ENCODE data around the gene JAG2. TPM values are rescaled to one million over a fixed set of nuclear protein-coding genes. Genes with fewer than 3 reads are reported as not detected.

The JAG2 gene
- polyA plus RNA-seq, 1 donor: 40.4 TPM

DNA sequence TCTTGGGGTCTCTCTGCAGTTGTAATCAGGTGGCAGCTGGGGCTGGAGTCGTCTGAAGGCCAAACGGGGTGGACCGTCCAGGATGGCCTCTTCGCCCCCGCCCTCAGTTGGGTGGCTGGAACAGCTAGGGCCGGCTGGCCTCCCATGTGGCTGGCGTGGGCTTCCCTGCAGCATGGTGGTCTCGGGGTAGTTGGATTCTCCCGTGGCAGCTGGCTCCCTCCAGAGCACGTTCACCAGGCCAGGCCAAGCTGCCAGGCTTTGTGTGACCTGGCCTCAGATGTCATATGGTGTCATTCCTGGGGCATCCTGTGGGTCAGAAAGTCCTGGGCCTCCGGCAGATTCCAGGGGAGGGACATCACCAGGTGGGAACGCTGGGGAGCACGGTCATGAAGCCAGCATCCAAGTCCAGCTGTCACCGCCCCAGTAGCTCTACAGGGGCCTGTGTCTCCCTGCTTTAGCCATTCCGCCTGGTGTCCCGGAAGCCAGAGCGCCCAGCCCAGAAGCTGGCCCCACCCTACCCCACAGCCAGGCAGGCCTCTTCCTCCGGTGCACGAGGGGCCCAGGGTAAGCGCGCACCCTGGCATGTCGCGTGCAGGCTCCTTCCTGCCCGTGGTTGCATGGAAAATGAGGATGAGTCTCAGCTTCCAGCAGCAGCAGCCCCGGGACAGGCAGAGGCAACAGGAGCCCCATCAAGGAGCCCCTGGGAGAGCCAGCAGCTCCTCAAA, 13.9 kb upstream of the JAG2 start:
- DNase-seq (ENCODE audit: low read depth): no peak

GRCh38 chr14:105181549-105182295, 13.1 kb upstream of the JAG2 start:
- DNase-seq (ENCODE audit: low read depth): no peak

DNA sequence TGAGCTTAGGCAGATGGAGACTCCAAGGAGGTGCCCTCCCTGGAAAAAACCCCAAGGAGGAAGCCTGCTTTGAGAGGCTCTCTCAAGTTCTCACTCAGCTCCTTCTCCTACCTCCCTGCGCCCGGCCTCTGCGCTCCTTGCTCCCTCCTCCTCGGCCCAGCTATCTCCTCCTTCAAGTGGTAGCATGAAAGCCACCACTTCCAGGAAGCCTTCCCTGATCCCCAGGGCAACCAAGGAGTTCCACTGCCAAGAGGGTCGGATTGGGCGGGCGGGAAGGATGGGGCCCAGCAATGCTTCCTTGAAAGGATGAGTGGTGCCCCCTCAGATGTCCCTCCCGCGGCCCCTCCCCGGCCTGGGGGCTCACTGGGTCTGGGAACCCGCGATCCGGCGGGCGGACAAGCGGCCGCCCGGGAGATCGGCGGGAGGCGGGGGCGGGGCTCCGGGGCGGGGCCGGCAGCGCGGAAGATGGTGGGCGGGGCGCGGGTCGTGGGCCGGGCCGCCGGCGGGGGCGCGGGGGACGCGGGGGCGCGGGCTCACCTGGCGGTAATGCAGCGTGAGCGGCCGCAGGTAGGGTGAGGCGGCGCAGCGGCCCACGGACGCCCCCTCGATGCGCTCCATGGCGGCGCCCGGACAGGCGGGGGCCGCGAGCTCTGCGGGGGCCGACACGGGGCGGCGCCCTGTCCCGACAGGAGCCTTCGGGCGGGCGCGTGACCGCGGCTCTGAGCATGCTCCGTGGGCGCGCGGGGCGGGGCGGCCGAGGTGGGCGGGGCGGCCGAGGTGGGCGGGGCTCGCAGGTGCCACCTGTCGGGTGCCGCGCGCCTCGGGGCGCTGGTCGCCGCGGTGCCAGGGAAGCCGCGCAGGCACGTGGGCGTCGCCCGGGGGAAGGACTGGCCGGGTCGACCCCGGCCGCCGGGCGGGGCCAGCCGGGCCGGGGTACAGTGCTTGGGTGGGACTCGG, 12.3 kb upstream of the JAG2 start, which contains the start of gene NUDT14:
NUDT14 (minus strand) TSS at position 721 of the 957 bp plus-strand sequence; CDS start at position 618, 103 bp downstream.
- no peak for DNase-seq (ENCODE audit: low read depth)

DNA sequence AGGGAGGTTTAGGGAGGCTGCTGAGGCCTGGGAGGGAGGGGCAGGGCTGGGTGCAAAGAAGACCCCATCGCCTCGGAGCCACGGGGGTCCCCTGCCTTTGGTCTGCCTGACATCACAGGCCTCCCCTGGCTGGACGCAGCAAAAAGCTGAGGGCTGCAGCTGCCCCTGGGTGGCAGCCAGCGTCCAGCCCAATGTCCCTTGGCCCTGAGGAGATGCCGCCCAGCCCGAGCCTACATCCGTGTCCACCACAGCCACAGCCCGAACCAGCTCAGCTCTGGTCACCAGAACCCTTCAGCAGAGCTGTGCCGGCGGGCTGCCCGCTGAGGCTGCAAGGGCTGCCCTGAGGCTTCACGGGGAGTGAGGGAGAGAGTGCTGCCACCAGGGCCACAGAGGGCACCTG, 10.6 kb upstream of the JAG2 start:
- DNase-seq (ENCODE audit: low read depth): no peak

GRCh38 chr14:105178868-105179140, 10.2 kb upstream of the JAG2 start:
- DNase-seq (ENCODE audit: low read depth): no peak

DNA sequence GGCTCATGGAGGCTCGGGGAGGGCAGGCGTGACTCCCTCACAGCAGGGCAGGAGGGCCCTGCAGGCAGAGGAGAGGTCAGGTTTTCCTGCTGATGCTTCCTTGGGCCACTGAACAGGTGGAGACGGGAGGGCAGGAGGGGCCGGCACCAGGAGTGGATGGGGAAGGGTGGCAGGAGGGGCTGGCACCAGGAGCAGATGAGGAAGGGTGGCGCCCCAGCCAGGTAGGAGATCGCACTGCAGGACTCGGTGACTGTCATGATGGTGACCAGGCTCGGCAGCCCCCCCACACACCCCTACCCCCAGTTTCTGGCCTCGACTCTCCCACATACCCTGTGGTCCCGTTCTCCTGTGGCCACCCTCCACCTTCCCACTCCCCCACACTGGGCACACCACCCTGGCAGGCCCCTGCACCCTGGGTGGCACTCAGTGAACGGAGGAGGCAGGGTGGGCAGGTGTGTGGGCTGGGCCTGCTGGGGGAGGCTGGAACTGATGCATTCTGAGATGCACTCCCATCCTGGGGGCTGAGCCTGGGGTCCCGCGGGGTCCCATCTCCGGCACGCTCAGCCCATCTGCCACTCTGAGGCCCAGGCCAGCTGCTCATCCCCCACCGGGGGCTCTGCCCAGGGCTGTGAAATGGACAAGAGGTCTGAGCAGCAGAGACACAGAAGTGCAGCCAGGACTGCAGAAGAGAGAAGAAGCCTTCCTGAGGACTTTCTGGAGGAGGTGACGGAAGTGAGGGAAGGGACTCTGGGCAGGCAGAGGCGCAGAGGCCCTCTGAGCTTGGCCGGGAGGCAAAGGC, 9.7 kb upstream of the JAG2 start:
- no peak for DNase-seq (ENCODE audit: low read depth)

- no peak for DNase-seq (ENCODE audit: low read depth)
These were observed 8.5 kb upstream of the JAG2 start for GRCh38 chr14:105177082-105177481.

- DNase-seq (ENCODE audit: low read depth): no peak
These were observed 7.9 kb upstream of the JAG2 start for GRCh38 chr14:105176513-105176912.

- DNase-seq (ENCODE audit: low read depth): no peak
These were observed 5.6 kb upstream of the JAG2 start for GRCh38 chr14:105173901-105174894.

DNA sequence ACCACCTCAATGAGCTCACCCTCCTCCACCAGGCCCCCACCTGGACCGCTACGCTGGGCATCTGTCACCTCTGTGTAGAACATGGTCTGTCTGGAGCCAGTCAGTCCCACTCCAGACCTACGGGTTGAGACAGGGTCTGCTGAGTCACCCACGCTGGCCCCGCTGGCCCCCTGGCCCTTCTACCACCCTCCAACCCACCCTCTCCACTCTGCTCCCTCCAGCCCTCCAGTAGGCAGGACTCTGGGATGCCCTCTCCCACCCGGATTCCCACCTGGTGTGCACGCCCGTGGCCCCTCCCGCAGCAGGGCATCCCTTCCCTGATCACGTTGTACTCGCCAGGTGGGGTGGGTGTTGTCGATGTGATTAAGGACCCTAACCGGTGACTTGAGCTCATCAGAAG, 4.6 kb upstream of the JAG2 start:
- DNase-seq (ENCODE audit: low read depth): no peak

DNA sequence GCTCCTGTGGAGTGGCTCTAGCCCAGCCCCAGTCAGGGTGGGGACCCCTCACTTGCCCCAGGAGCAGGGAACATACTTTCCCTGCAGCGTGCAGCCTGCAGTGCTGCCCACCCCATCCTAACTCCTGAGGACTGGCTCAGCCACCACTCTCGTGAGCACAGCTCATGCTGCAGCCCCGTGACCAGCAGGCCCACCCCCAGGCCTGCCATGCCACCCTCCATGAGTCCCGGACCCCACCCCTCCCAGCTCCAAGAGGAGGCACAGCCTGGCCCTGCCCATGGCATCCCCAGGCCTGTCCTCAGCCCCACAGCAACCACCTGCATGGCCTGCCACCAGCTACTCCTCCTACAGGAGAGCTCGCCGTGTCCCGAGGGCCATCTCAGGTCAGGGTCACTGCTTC, 3.9 kb upstream of the JAG2 start:
- DNase-seq (ENCODE audit: low read depth): no peak

DNA sequence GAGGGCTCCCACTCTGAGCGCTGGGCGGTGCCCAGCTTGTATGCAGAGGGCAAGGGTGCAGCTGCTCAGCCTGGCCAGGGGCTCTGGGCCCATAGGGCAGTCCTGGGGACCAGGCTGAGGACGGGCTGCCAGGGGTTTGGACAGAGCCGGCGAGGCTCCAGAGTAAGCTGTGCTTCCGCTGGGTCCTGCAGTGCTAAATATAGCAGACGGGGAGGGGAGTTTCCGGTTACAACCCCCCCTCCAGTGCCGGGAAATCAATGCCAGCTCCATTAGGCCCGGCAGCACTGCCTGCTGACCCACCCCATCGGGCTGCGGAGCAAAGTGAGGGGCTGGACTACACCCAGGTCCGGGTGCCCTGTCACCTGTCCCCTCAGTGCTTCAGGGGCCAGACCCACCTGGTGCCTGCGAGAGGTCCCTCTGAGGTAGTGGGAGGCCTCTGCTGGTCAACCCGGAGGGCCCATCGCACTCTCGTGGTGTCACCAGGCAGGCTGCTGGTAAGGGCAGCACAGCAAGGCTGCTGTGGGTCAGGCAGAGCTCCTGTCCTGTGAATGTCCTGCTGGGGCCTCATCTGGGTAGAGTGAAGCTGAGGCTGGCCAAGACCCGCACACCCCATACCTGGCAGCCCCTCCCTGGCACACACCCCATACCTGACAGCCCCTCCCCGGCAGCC, 2.6 kb upstream of the JAG2 start:
- DNase-seq (ENCODE audit: low read depth): no peak

DNA sequence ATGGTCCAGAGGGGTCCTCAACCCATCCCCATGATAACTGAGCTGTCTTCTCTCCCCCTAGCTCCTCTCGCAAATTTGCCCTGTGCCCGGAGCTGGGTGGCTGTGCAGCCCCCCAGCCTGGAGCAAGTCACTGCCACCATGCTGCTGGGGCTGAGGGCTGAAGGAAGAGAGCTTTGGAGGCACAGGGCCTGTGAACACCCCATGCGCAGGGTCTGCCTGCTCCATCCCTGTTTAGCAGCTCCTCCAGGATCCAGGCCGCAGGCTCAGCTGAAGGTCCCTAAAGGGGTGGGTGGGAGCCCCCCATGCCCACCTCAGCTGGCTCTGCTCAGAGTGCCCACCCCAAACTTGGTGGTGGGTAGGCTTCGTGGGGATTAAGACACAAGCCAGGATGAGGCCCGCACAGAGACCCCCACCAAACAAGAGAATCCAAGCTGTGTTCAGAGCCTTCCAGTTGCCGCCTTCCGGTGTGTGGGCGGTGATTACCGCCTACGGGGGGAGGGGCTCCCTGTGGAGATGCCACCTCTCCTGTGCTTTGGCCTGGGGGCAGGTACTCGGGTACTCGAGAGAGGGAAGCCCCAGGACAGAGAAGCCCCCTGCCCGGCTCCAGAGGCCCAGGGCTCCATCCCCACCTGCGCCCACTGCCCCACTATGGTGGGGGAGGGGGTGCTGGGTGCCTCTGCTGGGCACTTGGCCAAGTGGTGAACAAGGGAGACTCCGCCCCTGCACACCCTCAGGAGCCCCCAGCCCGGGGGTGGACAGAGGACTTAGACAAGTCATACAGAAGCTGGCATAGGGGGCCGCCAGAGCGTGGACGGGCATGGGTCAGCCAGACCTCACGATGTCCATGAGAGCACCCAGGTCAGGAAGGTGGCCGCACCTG, 1.4 kb upstream of the JAG2 start:
- DNase-seq (ENCODE audit: low read depth): no peak

DNA sequence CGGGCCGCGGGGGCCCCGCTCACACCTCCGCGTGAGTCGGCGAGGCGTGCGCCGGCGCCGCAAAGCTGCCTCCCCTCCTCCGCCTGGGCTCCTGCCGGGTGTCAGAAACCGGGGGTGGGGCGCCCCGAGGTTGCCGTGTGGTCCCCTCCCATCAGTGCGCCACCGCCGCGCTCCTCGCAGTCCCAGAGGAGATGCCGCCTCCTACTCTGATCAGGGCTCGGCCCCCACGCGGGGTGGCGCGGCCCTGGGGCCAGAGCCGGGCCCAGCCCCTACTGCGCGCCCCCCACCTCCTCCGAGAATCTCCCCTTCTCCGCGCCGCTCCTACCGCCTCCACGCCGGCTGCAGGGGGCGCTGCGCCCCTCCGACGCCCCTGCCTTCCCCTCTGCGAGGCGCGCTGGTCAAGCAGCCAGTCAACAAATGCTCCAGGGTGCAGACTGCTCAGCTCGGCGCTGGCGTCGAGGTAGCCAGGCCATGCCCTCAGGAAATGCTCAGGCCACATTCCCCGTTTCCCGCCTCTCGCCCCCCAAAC, 467 bp upstream of the JAG2 start:
- no peak for DNase-seq (ENCODE audit: low read depth)

- DNase-seq (ENCODE audit: low read depth): no peak
These were observed 519 bp downstream of the JAG2 start for GRCh38 chr14:105168093-105168420.

DNA sequence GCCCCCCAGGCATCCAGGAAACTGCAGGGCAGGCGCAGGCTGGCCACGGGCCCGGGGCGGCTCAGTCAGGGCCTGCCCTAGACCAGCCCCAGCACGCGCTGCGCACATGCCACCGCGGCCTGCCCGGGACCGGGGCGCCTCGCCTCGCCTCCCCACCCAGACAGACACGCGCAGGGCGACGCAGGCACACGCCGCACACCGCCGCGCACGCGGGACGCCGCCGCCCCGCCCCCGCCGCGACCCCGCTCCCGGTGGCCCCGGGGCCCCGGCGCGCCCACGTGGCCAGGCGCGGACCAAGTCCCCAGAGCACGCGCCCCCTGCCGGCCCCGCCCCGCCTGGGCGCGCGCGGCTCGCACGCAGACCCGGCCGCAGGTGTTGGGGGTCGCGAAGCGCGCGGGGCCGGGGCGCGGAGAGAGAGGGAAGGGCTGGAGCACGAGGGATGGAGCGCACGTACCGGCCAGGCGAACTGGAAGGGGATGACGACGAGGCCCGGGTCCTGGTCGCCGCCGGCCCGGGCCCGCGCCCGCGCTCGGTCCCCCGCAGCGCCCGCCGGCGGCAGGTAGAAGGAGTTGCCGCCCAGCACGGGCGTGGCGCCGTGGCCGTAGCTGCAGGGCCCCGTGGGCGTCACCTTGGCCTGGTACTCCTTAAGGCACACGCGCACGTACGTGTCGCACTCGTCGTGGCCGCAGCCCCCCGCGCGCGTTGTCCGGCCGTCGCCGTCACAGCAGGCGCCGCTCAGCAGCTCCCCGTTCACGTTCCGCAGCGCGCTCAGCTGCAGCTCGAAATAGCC, 1.1 kb downstream of the JAG2 start:
- no peak for DNase-seq (ENCODE audit: low read depth)

DNA sequence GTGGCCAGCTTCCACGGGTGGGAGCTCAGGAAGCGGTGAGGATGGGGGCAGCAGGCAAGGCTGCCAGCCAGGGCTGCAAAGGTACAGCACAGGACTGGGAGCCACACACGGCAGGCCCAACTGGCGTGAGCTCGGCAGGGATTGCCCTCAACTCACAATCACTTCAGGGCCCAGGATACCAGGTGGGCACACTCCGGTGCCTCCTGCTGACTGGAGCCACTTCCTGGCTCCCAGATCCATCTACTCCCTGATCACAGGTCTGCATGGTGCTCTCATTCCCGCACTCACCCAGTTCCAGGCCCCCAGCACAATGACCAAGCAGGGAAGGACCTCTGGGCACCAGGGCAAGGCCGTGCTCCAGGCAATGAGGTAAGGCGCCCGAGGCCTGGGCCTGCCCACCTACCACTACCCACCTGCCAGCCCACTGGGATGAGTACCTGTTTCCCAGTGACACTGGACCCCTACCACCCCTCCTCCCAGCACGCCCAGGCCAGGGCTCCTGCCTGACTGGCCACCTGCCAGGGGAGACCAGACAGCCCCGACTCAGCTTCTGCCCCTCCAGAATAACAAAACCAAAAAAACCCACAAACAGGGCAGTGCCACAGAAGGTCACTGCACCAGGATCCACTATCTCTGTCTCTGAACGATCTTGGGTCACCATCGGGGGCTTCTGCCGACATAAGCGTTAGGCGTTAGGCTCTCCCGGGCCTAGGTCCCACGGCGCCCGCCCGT, 1.8 kb downstream of the JAG2 start:
- no peak for DNase-seq (ENCODE audit: low read depth)
